Non-pigmented ciliary epithelial cell (primary cell): Measurements from ENCODE around the gene HUNK.
"Not testable (repeated sequence)": the region's sequence is repeated elsewhere in the genome, so short reads cannot be mapped to it uniquely, and the experiment has no call there.

Source experiments
- DNase-seq: peaks from one replicate; pipeline ENCODE4 v3.0.0-alpha.2; 2010; ENCODE audit warnings: low read depth

HUNK gene

DNA sequence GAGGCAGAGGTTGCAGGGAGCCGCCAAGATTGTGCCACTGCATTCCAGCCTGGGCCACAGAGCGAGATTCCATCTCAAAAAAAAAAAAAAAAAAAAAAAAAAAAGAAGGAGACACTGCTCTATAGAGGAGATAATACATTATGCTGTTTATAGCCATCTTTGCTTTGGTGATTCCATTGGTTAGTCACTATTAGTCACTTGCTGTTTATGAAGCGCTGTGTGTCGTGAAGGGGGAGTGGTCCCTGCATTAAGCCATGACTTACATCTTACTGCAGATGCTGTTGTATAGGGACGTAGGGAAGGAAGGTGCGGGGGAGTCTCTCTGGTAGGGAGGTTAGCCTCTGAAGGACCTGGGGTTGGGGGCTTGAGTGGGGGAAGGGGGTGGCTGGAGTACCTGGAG lies 48.3 kb downstream of the HUNK start:
- no peak for DNase-seq

- DNase-seq, result no peak
Measured at GRCh38 chr21:31922881-31923280, 50.1 kb downstream of the HUNK start.

DNA sequence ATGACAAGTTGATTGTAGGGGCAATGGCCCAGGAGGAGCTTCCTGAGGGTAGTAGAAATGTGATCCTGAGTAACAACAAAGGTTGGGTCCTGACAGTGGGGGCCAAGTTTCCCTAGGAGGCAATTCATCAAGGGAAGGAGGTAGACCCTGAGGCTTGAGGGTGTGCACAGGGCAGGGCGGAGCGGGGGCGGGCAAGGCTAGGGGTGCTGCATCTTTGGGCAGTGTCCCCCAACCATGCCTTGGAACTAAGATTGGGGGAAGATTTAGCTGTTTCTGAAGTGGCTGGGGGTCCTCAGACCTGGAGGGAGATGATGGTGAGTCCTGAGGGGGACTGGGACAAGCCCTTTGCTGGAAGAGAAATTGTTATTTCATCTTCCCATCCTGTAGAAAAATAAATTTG lies 50.9 kb downstream of the HUNK start:
- no peak for DNase-seq

DNA sequence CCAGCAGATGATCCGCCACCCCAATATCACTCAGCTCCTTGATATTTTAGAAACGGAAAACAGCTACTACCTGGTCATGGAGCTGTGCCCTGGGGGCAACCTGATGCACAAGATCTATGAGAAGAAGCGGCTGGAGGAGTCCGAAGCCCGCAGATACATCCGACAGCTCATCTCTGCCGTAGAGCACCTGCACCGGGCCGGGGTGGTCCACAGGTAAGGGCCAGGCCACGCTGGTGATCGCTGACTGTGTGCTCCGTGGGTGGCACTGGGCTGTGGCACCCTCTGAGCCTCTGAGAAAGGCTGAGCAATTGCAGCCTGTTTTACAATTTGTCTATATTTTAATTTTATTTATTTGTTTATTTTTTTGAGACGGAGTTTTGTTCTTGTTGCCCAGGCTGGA lies 51.7 kb downstream of the HUNK start:
- no peak for DNase-seq

DNA sequence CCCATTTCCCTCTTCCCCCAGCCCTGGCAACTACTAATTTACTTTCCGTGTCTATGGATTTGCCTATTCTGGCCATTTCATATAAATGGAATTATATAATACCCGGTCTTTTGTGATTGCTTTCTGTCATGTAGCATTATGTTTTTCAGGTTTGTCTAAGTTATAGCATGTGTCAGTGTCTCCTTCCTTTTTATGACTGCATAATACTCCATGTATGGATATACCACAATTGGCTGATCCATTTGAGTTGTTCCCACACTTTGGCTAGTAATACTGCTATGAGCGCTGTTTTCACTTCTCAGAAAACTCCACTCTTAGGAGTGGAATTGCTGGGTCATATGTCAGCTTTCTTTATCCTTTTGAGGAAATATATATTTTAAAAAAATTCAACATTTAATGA lies 53.7 kb downstream of the HUNK start:
- no peak for DNase-seq

DNA sequence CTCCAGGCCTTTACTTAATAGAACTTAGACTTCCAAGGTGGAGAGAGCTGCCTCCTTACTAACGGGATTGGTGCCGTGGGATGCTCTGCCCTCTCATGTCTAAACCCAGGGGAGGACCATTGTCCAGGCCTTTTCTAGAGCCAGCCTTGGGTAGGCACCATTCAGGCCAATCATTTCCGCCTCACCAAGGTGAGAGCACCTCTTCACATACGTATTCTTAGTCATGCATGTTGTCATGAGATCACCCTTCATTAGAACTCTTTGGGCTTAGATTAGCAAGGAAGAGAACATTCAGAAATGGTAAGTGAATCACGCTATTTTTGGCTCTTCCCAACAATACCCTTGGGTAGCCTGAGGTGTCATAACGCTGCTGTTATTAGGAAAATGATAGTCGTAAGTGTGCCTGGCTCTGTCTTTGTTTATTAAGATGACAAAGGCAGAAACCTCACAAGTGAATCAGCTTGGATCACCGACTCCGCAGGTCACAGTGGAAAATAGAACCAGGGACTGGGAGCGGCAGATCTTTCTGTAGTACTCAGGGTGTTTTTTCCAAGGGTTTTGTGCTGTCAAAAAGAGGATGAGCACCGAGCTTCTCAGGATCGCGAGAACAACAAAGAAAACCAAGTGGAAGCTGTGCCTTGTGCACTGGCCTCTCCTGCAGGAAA lies 55.0 kb downstream of the HUNK start:
- DNase-seq, result no peak

DNA sequence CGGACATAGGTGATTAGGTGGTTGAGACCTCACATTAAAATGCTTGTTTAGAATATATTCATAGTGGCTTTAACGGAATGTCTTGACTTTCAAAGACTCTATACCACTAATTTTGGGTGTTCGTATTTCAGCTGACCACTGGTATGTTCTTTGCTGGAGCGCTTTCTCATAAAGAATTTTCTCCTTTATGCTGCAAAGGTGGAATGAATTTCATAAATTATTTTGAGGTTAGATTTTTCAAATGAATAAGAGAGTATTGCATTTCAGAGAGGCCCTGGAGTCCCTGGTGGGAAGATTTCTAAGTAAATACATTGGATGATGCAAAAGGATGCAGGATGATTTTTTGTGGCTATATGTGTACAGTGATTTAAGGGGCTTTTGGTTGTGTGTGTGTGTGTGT lies 55.8 kb downstream of the HUNK start:
- no peak for DNase-seq

GRCh38 chr21:31929548-31929947 lies 56.7 kb downstream of the HUNK start:
- no peak for DNase-seq

GRCh38 chr21:31930001-31930400 lies 57.2 kb downstream of the HUNK start:
- DNase-seq, result no peak

- no peak for DNase-seq
Measured at GRCh38 chr21:31931644-31932469, 59.0 kb downstream of the HUNK start.

GRCh38 chr21:31932470-31932764 lies 59.6 kb downstream of the HUNK start:
- DNase-seq, result no peak

GRCh38 chr21:31937303-31937702 lies 64.5 kb downstream of the HUNK start:
- no peak for DNase-seq

DNA sequence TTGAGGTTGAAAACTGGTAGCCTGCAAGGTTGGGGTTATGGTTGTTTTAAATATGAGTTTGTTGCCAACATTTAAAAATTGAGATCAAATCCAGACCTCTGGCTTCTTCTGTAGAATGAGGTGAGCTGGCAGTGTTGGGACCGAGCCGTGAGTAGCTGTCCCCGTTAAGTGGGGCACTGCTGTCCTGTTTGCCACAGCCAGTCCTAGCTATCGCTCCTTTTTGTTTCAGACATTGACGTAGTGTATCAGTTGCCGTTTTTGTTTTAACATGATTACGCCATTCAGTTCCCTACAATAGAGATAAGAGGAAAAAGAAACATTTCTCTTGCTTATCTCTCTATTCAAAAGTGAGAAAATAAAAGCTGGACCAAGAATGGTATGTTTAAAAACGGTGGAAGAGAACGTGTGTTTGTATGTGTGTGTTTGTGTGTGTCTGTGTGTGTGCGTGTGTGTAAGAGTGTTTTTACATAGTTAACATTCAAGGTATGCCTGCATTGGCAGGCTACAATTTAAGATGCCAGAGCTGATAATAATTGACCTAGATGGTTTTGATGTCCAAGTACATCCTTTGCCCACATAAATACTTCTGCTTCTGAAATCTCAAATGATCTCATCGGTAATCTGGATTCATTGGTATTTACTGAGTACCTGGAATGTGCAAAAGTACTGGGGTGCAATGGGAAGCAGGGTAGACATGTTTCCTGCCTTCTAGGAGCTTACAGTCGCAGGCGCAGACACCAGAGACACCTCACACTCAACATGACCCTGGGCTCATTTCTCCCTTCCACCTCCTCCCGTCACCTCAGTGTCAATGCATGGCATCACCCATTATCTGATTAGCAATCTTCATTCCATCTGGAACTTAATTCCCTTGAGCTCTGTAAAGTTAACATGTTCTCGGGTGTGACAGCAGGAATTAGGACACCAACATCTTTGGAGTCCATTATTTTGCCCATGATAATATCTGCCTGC lies 65.8 kb downstream of the HUNK start:
- DNase-seq, result no peak

DNA sequence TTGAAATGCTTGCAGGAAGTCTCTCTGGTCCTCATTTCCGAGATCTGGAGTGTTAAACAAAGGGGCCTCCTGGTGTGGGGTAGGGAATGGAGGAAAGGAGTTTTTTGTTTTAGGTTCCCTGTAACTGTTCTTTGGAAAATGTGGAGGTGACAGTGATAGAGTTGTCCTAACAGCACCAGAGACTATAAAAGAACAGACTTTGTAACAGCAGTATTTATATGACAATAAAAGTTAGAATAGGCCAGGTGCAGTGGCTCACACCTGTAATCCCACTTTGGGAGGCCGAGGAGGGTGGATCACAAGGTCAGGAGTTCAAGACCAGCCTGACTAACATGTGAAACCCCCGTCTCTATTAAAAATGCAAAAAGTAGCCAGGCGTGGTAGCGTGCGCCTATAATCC lies 68.9 kb downstream of the HUNK start:
- no peak for DNase-seq

DNA sequence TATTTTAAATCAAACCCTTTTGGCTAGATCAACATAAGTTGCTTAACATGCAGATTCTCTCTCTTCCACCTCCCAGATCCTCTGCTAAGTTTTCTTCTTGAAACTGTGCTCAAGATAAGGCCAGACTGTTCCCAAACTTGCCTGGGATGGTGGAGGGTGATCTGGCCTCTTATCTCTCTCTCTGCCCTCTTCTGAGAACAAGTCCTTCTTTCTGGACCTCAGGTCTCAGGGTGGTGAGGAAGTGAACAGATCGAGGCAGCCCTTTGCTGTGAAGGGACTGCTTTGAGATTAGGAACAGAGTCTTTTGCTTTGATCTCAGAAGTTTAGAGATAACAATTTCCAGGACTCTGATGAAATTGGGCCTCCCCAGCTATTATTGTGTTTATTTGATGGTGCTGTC lies 70.7 kb downstream of the HUNK start:
- no peak for DNase-seq

GRCh38 chr21:31945141-31945540 lies 72.3 kb downstream of the HUNK start:
- DNase-seq, result no peak

DNA sequence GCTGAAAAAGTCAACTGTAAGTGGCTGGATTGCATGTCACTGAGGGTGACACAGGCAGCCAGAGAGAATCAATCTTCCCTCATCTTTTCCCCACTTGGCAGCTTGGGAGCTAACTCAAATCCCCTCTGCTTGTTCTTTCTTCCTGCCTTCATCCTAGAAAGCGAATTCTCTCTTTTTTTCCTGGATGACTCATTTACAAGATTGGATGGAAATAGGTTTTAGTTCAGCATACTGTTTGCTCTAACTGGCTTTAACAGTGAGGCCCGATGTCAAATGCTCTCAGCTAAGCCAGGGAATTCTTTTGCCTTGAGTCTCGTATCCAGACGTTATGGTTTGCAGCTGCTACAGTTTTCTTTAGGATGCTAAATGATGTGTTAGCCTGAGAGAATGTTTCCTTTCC lies 72.7 kb downstream of the HUNK start:
- DNase-seq, result no peak

- no peak for DNase-seq
Measured at GRCh38 chr21:31946231-31946630, 73.4 kb downstream of the HUNK start.

DNA sequence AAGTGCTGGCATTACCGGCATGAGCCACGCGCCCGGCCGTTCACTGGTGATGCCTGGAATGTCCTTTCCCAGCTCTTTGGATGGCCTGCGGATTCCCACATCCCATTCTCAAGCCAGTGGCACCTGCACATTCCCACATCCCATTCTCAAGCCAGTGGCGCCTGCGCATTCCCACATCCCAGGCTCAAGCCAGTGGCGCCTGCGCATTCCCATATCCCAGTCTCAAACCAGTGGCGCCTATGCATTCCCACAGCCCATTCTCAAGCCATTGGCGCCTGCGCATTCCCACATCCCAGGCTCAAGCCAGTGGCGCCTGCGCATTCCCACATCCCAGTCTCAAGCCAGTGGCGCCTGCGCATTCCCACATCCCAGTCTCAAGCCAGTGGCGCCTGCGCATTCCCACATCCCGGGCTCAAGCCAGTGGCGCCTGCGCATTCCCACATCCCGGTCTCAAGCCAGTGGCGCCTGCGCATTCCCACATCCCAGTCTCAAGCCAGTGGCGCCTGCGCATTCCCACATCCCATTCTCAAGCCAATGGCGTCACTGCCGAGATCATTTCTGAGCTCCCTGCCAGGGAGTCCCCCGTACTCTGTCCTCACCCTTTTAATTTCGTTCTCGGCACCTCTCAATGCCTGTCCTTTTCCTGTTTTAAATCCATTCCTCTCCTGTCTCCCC lies 74.2 kb downstream of the HUNK start:
- not testable (repeated sequence) for DNase-seq

DNA sequence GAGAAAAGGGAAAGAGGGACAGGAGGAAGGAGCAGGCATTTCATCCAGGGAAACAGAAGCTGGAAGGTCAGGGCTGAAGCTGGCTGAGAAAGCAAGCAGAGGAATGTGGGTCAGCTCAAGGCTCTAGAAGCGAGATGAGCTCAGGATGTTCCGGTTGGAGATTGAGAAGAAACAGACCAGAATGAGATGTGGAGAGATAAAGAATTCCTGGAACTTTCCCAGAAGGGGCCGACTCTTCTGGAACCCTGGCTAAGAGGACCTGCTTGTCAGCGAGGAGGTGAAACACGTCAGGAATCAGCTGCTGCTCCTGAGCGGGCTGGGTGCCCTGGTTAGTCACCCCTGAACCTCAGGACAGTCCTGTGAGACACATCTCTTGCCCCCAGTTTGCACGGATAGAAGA lies 75.9 kb downstream of the HUNK start:
- DNase-seq, result no peak

DNA sequence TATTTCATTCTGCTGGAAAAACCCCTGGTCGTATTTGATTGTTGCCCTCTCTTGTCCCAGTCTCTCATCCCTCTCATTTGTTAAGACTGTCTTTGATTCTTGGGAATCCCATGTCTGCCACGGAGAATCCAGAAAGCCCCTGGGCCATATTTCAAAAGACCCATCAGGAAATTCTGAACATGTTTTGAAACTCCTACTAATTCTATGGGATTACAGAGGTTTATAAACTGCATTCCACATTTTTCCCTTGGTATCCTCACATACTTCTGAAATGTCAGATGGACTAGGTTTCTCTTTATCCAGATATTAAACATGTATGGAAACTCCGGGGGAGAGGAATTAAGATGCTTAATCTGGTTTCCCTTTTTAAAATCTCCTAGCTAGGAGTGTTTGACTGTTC lies 80.0 kb downstream of the HUNK start:
- DNase-seq, result no peak

DNA sequence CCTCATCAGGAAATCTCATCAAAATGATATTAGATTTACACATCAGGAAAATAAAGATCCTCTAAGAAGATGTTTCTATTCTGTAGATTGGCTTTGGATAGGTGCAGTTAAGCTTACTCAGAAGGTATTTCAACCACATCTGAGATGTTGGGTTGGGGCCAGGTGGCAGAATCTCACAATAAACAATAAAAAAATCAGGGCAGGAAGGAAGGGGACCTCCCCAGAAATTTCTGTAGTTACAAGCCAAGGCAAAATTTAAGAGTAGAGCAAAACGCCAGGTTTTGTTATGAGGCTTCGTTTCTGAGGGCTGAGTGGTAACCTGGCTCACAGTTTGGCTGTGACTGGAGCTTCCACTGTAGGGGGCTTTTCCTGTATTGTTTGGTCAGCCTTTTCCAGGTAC lies 84.8 kb downstream of the HUNK start:
- DNase-seq, result no peak
